ENCODE measurements around the gene MEA1. TPM values are rescaled to one million over a fixed set of nuclear protein-coding genes. Genes with fewer than 3 reads are reported as not detected.

The MEA1 gene
- total RNA-seq, 2 donors from 2014 or later: 93.3 to 104 TPM

DNA sequence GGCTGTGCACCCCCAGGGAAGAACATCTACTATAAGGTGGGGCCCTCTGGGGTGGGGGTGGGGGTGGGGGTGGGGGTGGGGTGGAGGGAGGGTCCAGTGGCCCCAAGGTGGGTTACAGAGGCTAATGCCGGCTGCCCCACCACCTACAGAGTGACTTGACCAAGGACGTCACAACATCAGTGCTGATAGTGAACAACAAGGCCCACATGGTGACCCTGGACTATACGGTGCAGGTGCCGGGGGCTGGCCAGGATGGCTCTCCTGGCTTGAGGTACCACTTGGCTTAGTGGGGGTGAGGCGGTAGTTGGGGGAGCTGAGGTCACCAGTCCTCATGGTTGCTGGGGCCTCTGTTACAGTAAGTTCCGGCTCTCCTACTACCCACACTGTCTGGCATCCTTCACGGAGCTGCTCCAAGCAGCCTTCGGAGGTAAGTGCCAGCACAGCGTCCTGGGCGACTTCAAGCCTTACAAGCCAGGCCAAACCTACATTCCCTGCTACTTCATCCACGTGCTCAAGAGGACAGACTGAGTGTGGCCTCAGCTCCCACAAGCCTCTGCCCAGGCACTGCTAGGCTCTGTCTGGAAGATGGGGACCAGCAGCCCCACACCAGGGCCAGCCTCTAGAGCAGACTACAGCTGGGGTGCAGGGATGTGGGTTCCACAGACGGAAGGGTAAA is 50.4 kb downstream of the MEA1 start:
- 84 to 94% methylated on average over 5 to 12 of the region's 12 CpGs for WGBS, 2 experiments (ENCODE audit: insufficient coverage in 1 of 2, insufficient read length in 1 of 2)
- H3K4me3 Mint-ChIP-seq: no peak overlapping the region
- peaks cover 28% of the 10 kb centered on the region for H3K27me3 ChIP-seq (ENCODE audit: control insufficient read depth, insufficient read depth, low read length, poor library complexity, severe bottlenecking)

DNA sequence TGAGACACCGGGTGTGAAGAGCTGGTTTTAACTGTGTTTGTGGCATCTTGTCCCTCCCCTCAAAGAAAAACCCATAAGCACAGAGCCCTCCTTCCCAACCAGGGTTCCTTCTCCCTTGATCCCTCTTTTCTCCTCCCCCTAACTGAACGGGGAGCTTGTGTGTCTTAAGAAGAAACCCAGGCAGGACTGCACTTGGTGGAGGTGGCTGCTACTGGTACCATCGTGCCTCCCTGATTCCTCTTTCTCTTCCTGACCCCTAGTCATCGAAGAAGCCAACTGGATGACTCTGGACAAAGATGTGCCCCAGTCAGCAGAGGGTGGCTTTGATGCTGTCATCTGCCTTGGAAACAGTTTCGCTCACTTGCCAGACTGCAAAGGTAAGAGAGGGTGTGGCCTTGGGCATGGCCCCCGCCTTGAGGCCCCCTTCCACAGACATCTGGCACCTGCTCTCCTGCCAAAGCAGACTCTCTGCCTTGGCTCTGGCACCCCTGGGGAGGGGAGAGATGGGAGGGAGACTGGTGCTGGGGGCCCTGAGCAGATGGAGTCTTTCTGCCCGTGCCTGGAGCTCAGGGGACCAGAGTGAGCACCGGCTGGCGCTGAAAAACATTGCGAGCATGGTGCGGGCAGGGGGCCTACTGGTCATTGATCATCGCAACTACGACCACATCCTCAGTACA is 51.1 kb downstream of the MEA1 start:
- Histone ChIP-seq H3K27ac (ENCODE audit: low read depth, low read length) (no peak overlapping the region), H3K9ac (ENCODE audit: extremely low read depth, low read length, poor library complexity, severe bottlenecking) (no peak overlapping the region), H3K4me3 (ENCODE audit: low read length) (no peak overlapping the region), H3K9me3 (ENCODE audit: control insufficient read depth, low read length) (no peaks in the 10 kb centered on the region), H3K4me1 (ENCODE audit: control insufficient read depth, insufficient read depth, low read length) (no peaks in the 10 kb centered on the region), H3K27me3 (ENCODE audit: control insufficient read depth, insufficient read depth, low read length, poor library complexity, severe bottlenecking) (peaks cover 28% of the 10 kb centered on the region), H3K36me3 (ENCODE audit: control insufficient read depth, insufficient read depth, low read length) (no peaks in the 10 kb centered on the region)
- Mint-ChIP-seq H3K27me3 (ENCODE audit: insufficient read depth) (peaks cover 33% of the 10 kb centered on the region), H3K4me1 (peaks cover 6% of the 10 kb centered on the region), H3K27ac (no peak overlapping the region), H3K4me3 (no peak overlapping the region), H3K9me3 (no peaks in the 10 kb centered on the region), H3K36me3 (ENCODE audit: low read depth) (peaks cover 29% of the 10 kb centered on the region)
- 67 to 93% methylated on average over 2 to 13 of the region's 13 CpGs for WGBS, 2 experiments (ENCODE audit: insufficient coverage in 1 of 2, insufficient read length in 1 of 2)
- TF ChIP-seq, protein P1, sequence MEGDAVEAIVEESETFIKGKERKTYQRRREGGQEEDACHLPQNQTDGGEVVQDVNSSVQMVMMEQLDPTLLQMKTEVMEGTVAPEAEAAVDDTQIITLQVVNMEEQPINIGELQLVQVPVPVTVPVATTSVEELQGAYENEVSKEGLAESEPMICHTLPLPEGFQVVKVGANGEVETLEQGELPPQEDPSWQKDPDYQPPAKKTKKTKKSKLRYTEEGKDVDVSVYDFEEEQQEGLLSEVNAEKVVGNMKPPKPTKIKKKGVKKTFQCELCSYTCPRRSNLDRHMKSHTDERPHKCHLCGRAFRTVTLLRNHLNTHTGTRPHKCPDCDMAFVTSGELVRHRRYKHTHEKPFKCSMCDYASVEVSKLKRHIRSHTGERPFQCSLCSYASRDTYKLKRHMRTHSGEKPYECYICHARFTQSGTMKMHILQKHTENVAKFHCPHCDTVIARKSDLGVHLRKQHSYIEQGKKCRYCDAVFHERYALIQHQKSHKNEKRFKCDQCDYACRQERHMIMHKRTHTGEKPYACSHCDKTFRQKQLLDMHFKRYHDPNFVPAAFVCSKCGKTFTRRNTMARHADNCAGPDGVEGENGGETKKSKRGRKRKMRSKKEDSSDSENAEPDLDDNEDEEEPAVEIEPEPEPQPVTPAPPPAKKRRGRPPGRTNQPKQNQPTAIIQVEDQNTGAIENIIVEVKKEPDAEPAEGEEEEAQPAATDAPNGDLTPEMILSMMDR (conservative IDR thresholded peaks at IDR 0.05): no peak
- no peak for DNase-seq

More for the DNA sequence above, 50.4 kb downstream of the MEA1 start:
- Histone ChIP-seq H3K27ac (ENCODE audit: low read depth, low read length) (no peak overlapping the region), H3K9ac (ENCODE audit: extremely low read depth, low read length, poor library complexity, severe bottlenecking) (no peak overlapping the region), H3K4me3 (ENCODE audit: low read length) (no peak overlapping the region), H3K9me3 (ENCODE audit: control insufficient read depth, low read length) (no peaks in the 10 kb centered on the region), H3K36me3 (ENCODE audit: control insufficient read depth, insufficient read depth, low read length) (no peaks in the 10 kb centered on the region), H3K4me1 (ENCODE audit: control insufficient read depth, insufficient read depth, low read length) (no peaks in the 10 kb centered on the region)
- TF ChIP-seq, protein P1 (conservative IDR thresholded peaks at IDR 0.05): no peak
- Mint-ChIP-seq H3K9me3 (no peaks in the 10 kb centered on the region), H3K4me1 (peaks cover 6% of the 10 kb centered on the region), H3K27ac (no peak overlapping the region), H3K36me3 (ENCODE audit: low read depth) (peaks cover 31% of the 10 kb centered on the region), H3K27me3 (ENCODE audit: insufficient read depth) (peaks cover 31% of the 10 kb centered on the region)
- no peak for DNase-seq

DNA sequence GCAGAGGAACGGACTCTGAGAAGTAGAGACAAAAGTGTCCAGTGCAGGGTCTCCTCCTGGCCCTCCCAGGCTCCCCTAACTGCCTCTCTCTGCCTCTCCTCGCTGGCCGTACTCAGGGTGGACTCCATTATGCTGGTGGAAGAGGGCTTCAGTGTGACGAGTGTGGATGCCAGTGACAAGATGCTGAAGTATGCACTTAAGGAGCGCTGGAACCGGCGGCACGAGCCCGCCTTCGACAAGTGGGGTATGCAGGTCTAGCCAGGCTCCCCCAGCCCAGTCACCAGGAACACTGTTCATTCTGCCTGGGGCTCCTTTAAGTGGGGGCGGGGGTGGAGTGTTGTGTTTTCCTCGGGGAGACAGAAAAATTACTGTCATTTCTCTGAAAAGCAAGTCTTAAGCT is 51.6 kb downstream of the MEA1 start:
- no peak for DNase-seq
- H3K4me3 Mint-ChIP-seq: no peak overlapping the region
- Histone ChIP-seq H3K27me3 (ENCODE audit: control insufficient read depth, insufficient read depth, low read length, poor library complexity, severe bottlenecking) (peaks cover 28% of the 10 kb centered on the region), H3K9ac (ENCODE audit: extremely low read depth, low read length, poor library complexity, severe bottlenecking) (no peak overlapping the region), H3K4me1 (ENCODE audit: control insufficient read depth, insufficient read depth, low read length) (no peaks in the 10 kb centered on the region), H3K36me3 (ENCODE audit: control insufficient read depth, insufficient read depth, low read length) (no peaks in the 10 kb centered on the region), H3K27ac (ENCODE audit: low read depth, low read length) (no peak overlapping the region), H3K4me3 (ENCODE audit: low read length) (no peak overlapping the region), H3K9me3 (ENCODE audit: control insufficient read depth, low read length) (no peaks in the 10 kb centered on the region)
- no peak overlapping the region for H3K27ac Mint-ChIP-seq
- H3K36me3 Mint-ChIP-seq (ENCODE audit: low read depth): peaks cover 25% of the 10 kb centered on the region
- 92 to 95% methylated on average over 9 to 12 of the region's 12 CpGs for WGBS, 2 experiments (ENCODE audit: insufficient coverage in 1 of 2, insufficient read length in 1 of 2)
- TF ChIP-seq, protein P1 (conservative IDR thresholded peaks at IDR 0.05): no peak
- H3K4me1 Mint-ChIP-seq: peaks cover 6% of the 10 kb centered on the region
- no peaks in the 10 kb centered on the region for H3K9me3 Mint-ChIP-seq
- H3K27me3 Mint-ChIP-seq (ENCODE audit: insufficient read depth): peaks cover 33% of the 10 kb centered on the region

Other genes with a start within 250 kb of the MEA1 start
- gene BICRAL, start 231.9 kb downstream of the MEA1 start, total RNA-seq: 10 to 100 TPM; 11.6 to 14.9 TPM
- 100 to 1,000 TPM; 112 to 114 TPM for gene RPL7L1, start 134.3 kb downstream of the MEA1 start, total RNA-seq
- not detected for gene PTCRA, start 97.9 kb downstream of the MEA1 start, total RNA-seq
- gene CNPY3, start 84.5 kb downstream of the MEA1 start, total RNA-seq: 10 to 100 TPM; 72.7 to 73.6 TPM
- gene GNMT, start 53.2 kb downstream of the MEA1 start, total RNA-seq: under 1 TPM; 0.75 to 0.84 TPM
- gene PEX6, start 34.8 kb downstream of the MEA1 start, total RNA-seq: 10 to 100 TPM; 17.2 to 21.4 TPM
- gene PPP2R5D, start 29.4 kb downstream of the MEA1 start, total RNA-seq: 10 to 100 TPM; 57.5 to 59.1 TPM
- 100 to 1,000 TPM; 124 to 135 TPM for gene KLHDC3, start 303 bp upstream of the MEA1 start, total RNA-seq
- 10 to 100 TPM; 76.9 to 80.6 TPM for gene RRP36, start 7.7 kb upstream of the MEA1 start, total RNA-seq
- 10 to 100 TPM; 39.0 to 51.7 TPM for gene CUL7, start 39.9 kb upstream of the MEA1 start, total RNA-seq
- 10 to 100 TPM; 51.6 to 65.2 TPM for gene MRPL2, start 45.5 kb upstream of the MEA1 start, total RNA-seq
- gene KLC4, start 45.7 kb upstream of the MEA1 start, total RNA-seq: 10 to 100 TPM; 36.6 to 38.0 TPM
- gene PTK7, start 62.4 kb upstream of the MEA1 start, total RNA-seq: 100 to 1,000 TPM; 167 to 183 TPM
- 10 to 100 TPM; 32.7 to 44.2 TPM for gene SRF, start 157.3 kb upstream of the MEA1 start, total RNA-seq
- 10 to 100 TPM; 30.3 to 34.1 TPM for gene CUL9, start 168.2 kb upstream of the MEA1 start, total RNA-seq
- 10 to 100 TPM; 48.2 to 66.5 TPM for gene DNPH1, start 215.5 kb upstream of the MEA1 start, total RNA-seq
- gene TTBK1, start 229.5 kb upstream of the MEA1 start, total RNA-seq: under 1 TPM; 0.62 TPM